Nephron progenitor cell (in vitro differentiated cells): Measurements from ENCODE around the gene LPAR5.

Experiments used
- DNase-seq: peaks from one replicate; pipeline ENCODE4 v3.0.0; 2021
- H3K27ac Mint-ChIP-seq: 2 replicates; pipeline ENCODE4 v1.8.0; 2021; ENCODE audit warnings: mild to moderate bottlenecking, moderate library complexity, mixed read lengths
- H3K27me3 Mint-ChIP-seq: 2 replicates; pipeline ENCODE4 v1.8.0; 2021; ENCODE audit warnings: mild to moderate bottlenecking, low read depth, mixed read lengths; ENCODE audit not compliant: poor library complexity
- H3K36me3 Mint-ChIP-seq: 2 replicates; pipeline ENCODE4 v1.8.0; 2021; ENCODE audit warnings: low read depth, mixed read lengths
- H3K4me1 Mint-ChIP-seq: 2 replicates; pipeline ENCODE4 v1.8.0; 2021; ENCODE audit warnings: mixed read lengths
- H3K4me3 Mint-ChIP-seq: 2 replicates; pipeline ENCODE4 v1.8.0; 2021; ENCODE audit warnings: mild to moderate bottlenecking, moderate library complexity, mixed read lengths
- H3K9me3 Mint-ChIP-seq: 2 replicates; pipeline ENCODE4 v1.8.0; 2021; ENCODE audit warnings: mild to moderate bottlenecking, moderate library complexity, mixed read lengths
- TF ChIP-seq, protein P1 (sequence below): fragments of 200-600 bp; sonication (generic); IDR thresholded peaks from 2 replicates; pipeline ENCODE4 v1.5.0; 2021; ENCODE audit warnings: antibody characterized with exemption

Gene LPAR5

GRCh38 chr12:6614513-6615172 is 21.1 kb downstream of the LPAR5 start:
- H3K36me3 Mint-ChIP-seq: no peaks in the 10 kb centered on the region
- H3K4me1 Mint-ChIP-seq: peaks cover 57% of the 10 kb centered on the region
- TF ChIP-seq, protein P1, sequence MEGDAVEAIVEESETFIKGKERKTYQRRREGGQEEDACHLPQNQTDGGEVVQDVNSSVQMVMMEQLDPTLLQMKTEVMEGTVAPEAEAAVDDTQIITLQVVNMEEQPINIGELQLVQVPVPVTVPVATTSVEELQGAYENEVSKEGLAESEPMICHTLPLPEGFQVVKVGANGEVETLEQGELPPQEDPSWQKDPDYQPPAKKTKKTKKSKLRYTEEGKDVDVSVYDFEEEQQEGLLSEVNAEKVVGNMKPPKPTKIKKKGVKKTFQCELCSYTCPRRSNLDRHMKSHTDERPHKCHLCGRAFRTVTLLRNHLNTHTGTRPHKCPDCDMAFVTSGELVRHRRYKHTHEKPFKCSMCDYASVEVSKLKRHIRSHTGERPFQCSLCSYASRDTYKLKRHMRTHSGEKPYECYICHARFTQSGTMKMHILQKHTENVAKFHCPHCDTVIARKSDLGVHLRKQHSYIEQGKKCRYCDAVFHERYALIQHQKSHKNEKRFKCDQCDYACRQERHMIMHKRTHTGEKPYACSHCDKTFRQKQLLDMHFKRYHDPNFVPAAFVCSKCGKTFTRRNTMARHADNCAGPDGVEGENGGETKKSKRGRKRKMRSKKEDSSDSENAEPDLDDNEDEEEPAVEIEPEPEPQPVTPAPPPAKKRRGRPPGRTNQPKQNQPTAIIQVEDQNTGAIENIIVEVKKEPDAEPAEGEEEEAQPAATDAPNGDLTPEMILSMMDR: no peak
- no peaks in the 10 kb centered on the region for H3K9me3 Mint-ChIP-seq
- DNase-seq: no peak
- H3K27me3 Mint-ChIP-seq: peaks cover 28% of the 10 kb centered on the region
- H3K27ac Mint-ChIP-seq: peak overlapping the region; percentile 55
- H3K4me3 Mint-ChIP-seq: no peak overlapping the region

DNA sequence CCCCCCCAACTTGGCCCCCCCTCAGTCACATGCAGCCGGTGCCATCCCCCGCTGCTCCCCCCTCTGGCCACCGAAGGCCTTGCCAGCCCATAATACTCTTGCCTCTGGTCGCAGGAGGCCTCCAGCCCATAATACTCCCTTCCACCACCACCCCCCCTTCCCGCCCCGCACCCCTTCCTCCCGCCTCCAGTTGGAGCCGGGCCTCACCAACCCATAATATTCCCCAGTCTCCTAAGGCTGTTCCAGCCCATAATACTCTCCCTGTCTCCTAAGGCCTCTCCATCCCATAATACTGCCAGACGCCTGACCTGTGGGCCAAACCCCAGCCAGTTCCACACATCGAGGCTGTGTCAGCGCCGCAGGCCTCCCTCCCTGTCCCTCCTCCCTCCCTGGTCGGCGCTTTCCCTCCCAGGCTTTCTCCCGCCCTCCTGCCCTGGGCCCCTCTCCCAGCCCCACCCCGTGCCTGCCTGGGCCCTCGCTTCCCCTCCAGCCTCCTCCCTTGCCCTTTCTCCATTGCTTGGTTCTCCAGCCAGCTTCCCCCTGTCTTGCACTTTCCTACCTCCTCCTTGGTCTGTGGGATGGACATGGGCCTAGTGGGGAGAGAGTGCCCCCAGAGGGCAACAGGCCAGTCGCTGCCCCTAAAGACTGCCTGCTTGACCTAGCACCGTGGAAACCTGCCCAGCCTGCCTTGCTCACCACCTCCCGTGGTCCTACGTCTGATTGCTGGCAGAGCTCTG is 21.8 kb downstream of the LPAR5 start:
- Mint-ChIP-seq H3K4me3 (no peak overlapping the region), H3K9me3 (no peaks in the 10 kb centered on the region), H3K4me1 (peaks cover 57% of the 10 kb centered on the region), H3K27ac (peak overlapping the region; percentile 55), H3K27me3 (peaks cover 21% of the 10 kb centered on the region), H3K36me3 (no peaks in the 10 kb centered on the region)
- peak; percentile 88 for DNase-seq
- TF ChIP-seq, protein P1: no peak

GRCh38 chr12:6613015-6613775 is 22.6 kb downstream of the LPAR5 start:
- Mint-ChIP-seq H3K4me1 (peaks cover 54% of the 10 kb centered on the region), H3K27ac (peak overlapping the region; percentile 64), H3K36me3 (no peaks in the 10 kb centered on the region), H3K27me3 (peaks cover 16% of the 10 kb centered on the region), H3K4me3 (peak overlapping the region; percentile 52), H3K9me3 (no peaks in the 10 kb centered on the region)
- TF ChIP-seq, protein P1: no peak
- DNase-seq: peak; percentile 63

GRCh38 chr12:6612652-6613014 is 23.1 kb downstream of the LPAR5 start:
- Mint-ChIP-seq H3K4me3 (peak overlapping the region; percentile 35), H3K9me3 (no peaks in the 10 kb centered on the region)
- TF ChIP-seq, protein P1: no peak

GRCh38 chr12:6612247-6612646 is 23.5 kb downstream of the LPAR5 start:
- Mint-ChIP-seq H3K4me1 (peaks cover 48% of the 10 kb centered on the region), H3K36me3 (no peaks in the 10 kb centered on the region), H3K27me3 (peaks cover 9% of the 10 kb centered on the region), H3K9me3 (no peaks in the 10 kb centered on the region), H3K4me3 (peak overlapping the region; percentile 60), H3K27ac (peak overlapping the region; percentile 97)
- TF ChIP-seq, protein P1: no peak
- DNase-seq: no peak

More at GRCh38 chr12:6612652-6613014, 23.1 kb downstream of the LPAR5 start:
- DNase-seq: no peak
- Mint-ChIP-seq H3K4me1 (peaks cover 49% of the 10 kb centered on the region), H3K36me3 (no peaks in the 10 kb centered on the region), H3K27me3 (peaks cover 11% of the 10 kb centered on the region), H3K27ac (peak overlapping the region; percentile 97)
